ENCODE data around the gene RHOV.

GRCh38 chr15:40830884-40831283 lies 43.1 kb downstream of the RHOV start:
- TF ChIP-seq POLR2AphosphoS5 (IDR thresholded peaks at IDR 0.05; ENCODE audit: borderline replicate concordance, low read depth, low read length) (no peak), EZH2 (IDR thresholded peaks at IDR 0.05) (no peak), FOXP2 (optimal IDR thresholded peaks at IDR 0.05; ENCODE audit: control extremely low read depth, extremely low read length, insufficient read depth) (no peak)

All from SK-N-MC (cell line).